HG03558 (cell line): Measurements from ENCODE around the gene RSPH6A.

Source experiments
- ATAC-seq: cut with Tn5 transposase; IDR thresholded peaks from one replicate; pipeline ENCODE4 v1.9.1; 2021; ENCODE audit warnings: moderate number of reproducible peaks; ENCODE audit not compliant: unreplicated experiment; ENCODE audit errors: extremely low read depth

Gene RSPH6A

GRCh38 chr19:45825917-45826893, 11.1 kb upstream of the RSPH6A start:
- ATAC-seq = no peak

GRCh38 chr19:45825263-45825605, 10.1 kb upstream of the RSPH6A start:
- ATAC-seq = no peak

- no peak for ATAC-seq
These were observed 9.6 kb upstream of the RSPH6A start for GRCh38 chr19:45824531-45825262.

- ATAC-seq = no peak
These were observed 8.9 kb upstream of the RSPH6A start for GRCh38 chr19:45824041-45824471.

GRCh38 chr19:45823182-45823581, 8.1 kb upstream of the RSPH6A start:
- no peak for ATAC-seq

- no peak for ATAC-seq
These were observed 7.6 kb upstream of the RSPH6A start for GRCh38 chr19:45822716-45823115.

- ATAC-seq = no peak
These were observed 6.5 kb upstream of the RSPH6A start for GRCh38 chr19:45821570-45821969.

GRCh38 chr19:45821103-45821521, 6.0 kb upstream of the RSPH6A start:
- no peak for ATAC-seq

- no peak for ATAC-seq
These were observed 5.5 kb upstream of the RSPH6A start for GRCh38 chr19:45820413-45821102.

GRCh38 chr19:45819769-45820168, 4.7 kb upstream of the RSPH6A start:
- no peak for ATAC-seq

- no peak for ATAC-seq
These were observed 2.7 kb upstream of the RSPH6A start for GRCh38 chr19:45817725-45818301.

GRCh38 chr19:45817010-45817724, 2.1 kb upstream of the RSPH6A start:
- peak; percentile 67 for ATAC-seq

GRCh38 chr19:45816236-45817009, 1.3 kb upstream of the RSPH6A start:
- no peak for ATAC-seq

- no peak for ATAC-seq
These were observed 541 bp upstream of the RSPH6A start for GRCh38 chr19:45815481-45816216.

- no peak for ATAC-seq
These were observed 835 bp downstream of the RSPH6A start for GRCh38 chr19:45814166-45814780.

GRCh38 chr19:45812297-45812696, 2.8 kb downstream of the RSPH6A start:
- no peak for ATAC-seq

- no peak for ATAC-seq
These were observed 5.4 kb downstream of the RSPH6A start for GRCh38 chr19:45809643-45810159.

GRCh38 chr19:45805719-45806118, 9.4 kb downstream of the RSPH6A start:
- ATAC-seq = no peak
